C4-2B (cell line): ENCODE data around the gene SMURF1.

Source experiments
- ZFX ChIP-seq: fragments of 450-650 bp; IDR thresholded peaks from 2 replicates; pipeline ENCODE4 v1.6.1; 2017
- TF ChIP-seq, protein P1 (sequence below): fragments of 450-650 bp; conservative IDR thresholded peaks from 2 replicates; pipeline ENCODE4 v1.5.1; 2017; ENCODE audit warnings: mild to moderate bottlenecking

DNA sequence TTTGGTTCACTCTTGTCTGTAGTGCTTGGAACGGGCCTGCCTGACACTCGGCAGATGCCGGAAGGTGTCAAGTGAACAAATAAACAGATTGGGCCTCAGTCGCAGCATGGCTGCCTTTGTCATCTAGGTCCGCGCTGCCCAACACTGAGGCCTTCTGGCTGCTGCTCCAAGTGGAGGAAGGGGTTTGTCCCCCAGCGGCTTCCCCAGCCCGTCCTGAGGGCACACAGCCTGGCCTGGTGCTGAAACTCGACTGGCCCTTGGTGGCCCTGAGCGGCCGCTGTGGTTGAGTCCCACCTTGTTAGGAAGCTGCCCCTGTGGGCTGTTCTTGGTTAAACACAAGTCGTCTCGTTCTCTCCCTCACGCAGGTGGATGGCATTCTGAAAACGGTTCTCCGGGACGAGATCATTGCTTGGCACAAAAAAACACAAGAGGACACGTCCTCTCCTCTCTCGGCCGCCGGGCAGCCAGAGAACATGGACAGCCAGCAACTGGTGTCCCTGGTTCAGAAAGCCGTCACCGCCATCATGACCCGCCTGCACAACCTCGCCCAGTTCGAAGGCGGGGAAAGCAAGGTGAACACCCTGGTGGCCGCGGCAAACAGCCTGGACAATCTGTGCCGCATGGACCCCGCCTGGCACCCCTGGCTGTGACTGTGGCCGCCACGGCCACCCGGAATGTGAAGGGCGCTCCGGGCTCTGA is 132.1 kb downstream of the SMURF1 start:
- TF ChIP-seq, protein P1, sequence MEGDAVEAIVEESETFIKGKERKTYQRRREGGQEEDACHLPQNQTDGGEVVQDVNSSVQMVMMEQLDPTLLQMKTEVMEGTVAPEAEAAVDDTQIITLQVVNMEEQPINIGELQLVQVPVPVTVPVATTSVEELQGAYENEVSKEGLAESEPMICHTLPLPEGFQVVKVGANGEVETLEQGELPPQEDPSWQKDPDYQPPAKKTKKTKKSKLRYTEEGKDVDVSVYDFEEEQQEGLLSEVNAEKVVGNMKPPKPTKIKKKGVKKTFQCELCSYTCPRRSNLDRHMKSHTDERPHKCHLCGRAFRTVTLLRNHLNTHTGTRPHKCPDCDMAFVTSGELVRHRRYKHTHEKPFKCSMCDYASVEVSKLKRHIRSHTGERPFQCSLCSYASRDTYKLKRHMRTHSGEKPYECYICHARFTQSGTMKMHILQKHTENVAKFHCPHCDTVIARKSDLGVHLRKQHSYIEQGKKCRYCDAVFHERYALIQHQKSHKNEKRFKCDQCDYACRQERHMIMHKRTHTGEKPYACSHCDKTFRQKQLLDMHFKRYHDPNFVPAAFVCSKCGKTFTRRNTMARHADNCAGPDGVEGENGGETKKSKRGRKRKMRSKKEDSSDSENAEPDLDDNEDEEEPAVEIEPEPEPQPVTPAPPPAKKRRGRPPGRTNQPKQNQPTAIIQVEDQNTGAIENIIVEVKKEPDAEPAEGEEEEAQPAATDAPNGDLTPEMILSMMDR = no peak
- no peak for TF ChIP-seq ZFX
